Osteocyte (in vitro differentiated cells): ENCODE results near the gene COPG1. TPM values are rescaled to one million over a fixed set of nuclear protein-coding genes. Genes with fewer than 3 reads are reported as not detected.

Experiments
- DNase-seq: peaks from one replicate; pipeline ENCODE4 v3.0.0; 2021; ENCODE audit warnings: mixed read lengths; ENCODE audit not compliant: unreplicated experiment; ENCODE audit errors: extremely low spot score
- H3K27ac Mint-ChIP-seq: one replicate; pipeline ENCODE4 v1.8.0; 2021; ENCODE audit warnings: mild to moderate bottlenecking, mixed read lengths; ENCODE audit not compliant: unreplicated experiment
- H3K27me3 Mint-ChIP-seq: one replicate; pipeline ENCODE4 v1.8.0; 2021; ENCODE audit warnings: mixed read lengths; ENCODE audit not compliant: unreplicated experiment
- H3K36me3 Mint-ChIP-seq: one replicate; pipeline ENCODE4 v1.8.0; 2021; ENCODE audit warnings: mixed read lengths; ENCODE audit not compliant: unreplicated experiment
- H3K4me1 Mint-ChIP-seq: one replicate; pipeline ENCODE4 v1.8.0; 2021; ENCODE audit warnings: mixed read lengths; ENCODE audit not compliant: unreplicated experiment
- H3K4me3 Mint-ChIP-seq: one replicate; pipeline ENCODE4 v1.8.0; 2021; ENCODE audit warnings: mild to moderate bottlenecking, moderate library complexity, mixed read lengths; ENCODE audit not compliant: unreplicated experiment
- H3K9me3 Mint-ChIP-seq: one replicate; pipeline ENCODE4 v1.8.0; 2021; ENCODE audit warnings: mixed read lengths; ENCODE audit not compliant: unreplicated experiment
- CTCF ChIP-seq: fragments of 200-600 bp; sonication (generic); IDR thresholded peaks from 2 replicates; pipeline ENCODE4 v1.5.0; 2021; ENCODE audit warnings: antibody characterized with exemption, mild to moderate bottlenecking, moderate library complexity
- total RNA-seq: library from RNA; stranded (reverse); gene quantifications from 2 replicates; pipeline ENCODE4 v1.2.1, GENCODE V29; 2021

The COPG1 gene
- total RNA-seq, 1 donor from 2014 or later: 249 TPM

GRCh38 chr3:129280183-129280582, 30.8 kb downstream of the COPG1 start:
- Mint-ChIP-seq H3K36me3 (peaks cover 22% of the 10 kb centered on the region), H3K27ac (peak overlapping the region; percentile 95), H3K9me3 (no peaks in the 10 kb centered on the region), H3K4me1 (peaks cover 30% of the 10 kb centered on the region), H3K27me3 (no peaks in the 10 kb centered on the region), H3K4me3 (peak overlapping the region; percentile 98)
- no peak for DNase-seq
- TF ChIP-seq CTCF: no peak

GRCh38 chr3:129281726-129282125, 32.3 kb downstream of the COPG1 start:
- Mint-ChIP-seq H3K4me3 (no peak overlapping the region), H3K27ac (no peak overlapping the region), H3K27me3 (no peaks in the 10 kb centered on the region), H3K9me3 (no peaks in the 10 kb centered on the region), H3K4me1 (peaks cover 30% of the 10 kb centered on the region), H3K36me3 (peaks cover 12% of the 10 kb centered on the region)
- no peak for DNase-seq
- TF ChIP-seq CTCF: no peak

GRCh38 chr3:129282727-129283327, 33.4 kb downstream of the COPG1 start:
- H3K36me3 Mint-ChIP-seq: peaks cover 5% of the 10 kb centered on the region
- H3K27ac Mint-ChIP-seq: no peak overlapping the region
- TF ChIP-seq CTCF: no peak
- DNase-seq: no peak
- H3K4me1 Mint-ChIP-seq: peaks cover 23% of the 10 kb centered on the region
- no peaks in the 10 kb centered on the region for H3K9me3 Mint-ChIP-seq
- H3K4me3 Mint-ChIP-seq: no peak overlapping the region
- no peaks in the 10 kb centered on the region for H3K27me3 Mint-ChIP-seq

- Mint-ChIP-seq H3K4me1 (peaks cover 2% of the 10 kb centered on the region), H3K27me3 (no peaks in the 10 kb centered on the region), H3K9me3 (no peaks in the 10 kb centered on the region), H3K4me3 (no peak overlapping the region), H3K36me3 (peaks cover 14% of the 10 kb centered on the region), H3K27ac (no peak overlapping the region)
- TF ChIP-seq CTCF: no peak
- DNase-seq: no peak
These were observed 36.7 kb downstream of the COPG1 start for GRCh38 chr3:129286081-129286480.

- H3K9me3 Mint-ChIP-seq: no peaks in the 10 kb centered on the region
- H3K4me1 Mint-ChIP-seq: no peaks in the 10 kb centered on the region
- H3K36me3 Mint-ChIP-seq: peaks cover 20% of the 10 kb centered on the region
- no peaks in the 10 kb centered on the region for H3K27me3 Mint-ChIP-seq
- H3K27ac Mint-ChIP-seq: no peak overlapping the region
- no peak overlapping the region for H3K4me3 Mint-ChIP-seq
- DNase-seq: no peak
- TF ChIP-seq CTCF: no peak
These were observed 39.0 kb downstream of the COPG1 start for GRCh38 chr3:129288446-129288845.
